ENCODE results near the gene TMEM238.
A peak's percentile ranks its signal among the peaks of the same experiment; 100 is the strongest.
"Not testable (repeated sequence)": the region's sequence is repeated elsewhere in the genome, so short reads cannot be mapped to it uniquely, and the experiment has no call there.

Gene TMEM238

GRCh38 chr19:55418185-55418584, 34.1 kb upstream of the TMEM238 start:
- Histone ChIP-seq H3K9ac (ENCODE audit: low read depth, low read length) (no peak overlapping the region), H3K9me3 (ENCODE audit: insufficient read depth, low read depth, low read length) (no peaks in the 10 kb centered on the region), H3K4me1 (ENCODE audit: insufficient read depth, low read length) (no peaks in the 10 kb centered on the region), H3K36me3 (ENCODE audit: insufficient read depth, low read length) (no peaks in the 10 kb centered on the region), H3K4me3 (ENCODE audit: low read length) (no peak overlapping the region), H3K27ac (ENCODE audit: low read depth, low read length) (no peak overlapping the region), H3K27me3 (ENCODE audit: insufficient read depth, low read length) (no peaks in the 10 kb centered on the region)
- whole genome bisulfite sequencing = 22% methylated on average over 7 of the region's 7 CpGs

GRCh38 chr19:55410168-55410567, 26.1 kb upstream of the TMEM238 start:
- WGBS = 89% methylated on average over 2 of the region's 2 CpGs
- Histone ChIP-seq H3K27me3 (ENCODE audit: insufficient read depth, low read length) (peaks cover 6% of the 10 kb centered on the region; the same call in 1 of the 2 replicates), H3K9me3 (ENCODE audit: insufficient read depth, low read depth, low read length) (0 out of 2 replicates have a peak, but pooled peaks cover 2% of the 10 kb centered on the region), H3K4me1 (ENCODE audit: insufficient read depth, low read length) (peaks cover 12% of the 10 kb centered on the region), H3K36me3 (ENCODE audit: insufficient read depth, low read length) (peaks cover 17% of the 10 kb centered on the region), H3K27ac (ENCODE audit: low read depth, low read length) (no peak overlapping the region), H3K4me3 (ENCODE audit: low read length) (no peak overlapping the region), H3K9ac (ENCODE audit: low read depth, low read length) (no peak overlapping the region)

- H3K27me3 ChIP-seq (ENCODE audit: insufficient read depth, low read length); H3K9ac ChIP-seq (ENCODE audit: low read depth, low read length); H3K27ac ChIP-seq (ENCODE audit: low read depth, low read length); H3K4me3 ChIP-seq (ENCODE audit: low read length); H3K9me3 ChIP-seq (ENCODE audit: insufficient read depth, low read depth, low read length): not testable (repeated sequence)
- peaks cover 23% of the 10 kb centered on the region for H3K36me3 ChIP-seq (ENCODE audit: insufficient read depth, low read length)
- whole genome bisulfite sequencing = 94% methylated on average over 8 of the region's 8 CpGs
- H3K4me1 ChIP-seq (ENCODE audit: insufficient read depth, low read length) = peaks cover 12% of the 10 kb centered on the region
Measured at GRCh38 chr19:55409179-55409578, 25.1 kb upstream of the TMEM238 start.

- Histone ChIP-seq H3K27ac (ENCODE audit: low read depth, low read length) (peak overlapping the region; percentile 81), H3K27me3 (ENCODE audit: insufficient read depth, low read length) (peaks cover 6% of the 10 kb centered on the region; the same call in 1 of the 2 replicates), H3K4me1 (ENCODE audit: insufficient read depth, low read length) (peaks cover 12% of the 10 kb centered on the region), H3K36me3 (ENCODE audit: insufficient read depth, low read length) (peaks cover 29% of the 10 kb centered on the region), H3K9ac (ENCODE audit: low read depth, low read length) (peak overlapping the region; percentile 27), H3K9me3 (ENCODE audit: insufficient read depth, low read depth, low read length) (0 out of 2 replicates have a peak, but pooled peaks cover 2% of the 10 kb centered on the region), H3K4me3 (ENCODE audit: low read length) (peak overlapping the region; percentile 18; the same call in 1 of the 2 replicates)
- WGBS = 74% methylated on average over 9 of the region's 9 CpGs
Measured at GRCh38 chr19:55408533-55408872, 24.4 kb upstream of the TMEM238 start.

GRCh38 chr19:55407800-55408532, 23.9 kb upstream of the TMEM238 start:
- peak overlapping the region; percentile 94 for H3K4me3 ChIP-seq (ENCODE audit: low read length)

GRCh38 chr19:55407550-55407799, 23.4 kb upstream of the TMEM238 start, which contains the start of gene UBE2S:
Gene UBE2S, minus strand, starts transcription at chr19:55407788. Its CDS starts 199 bp downstream, at chr19:55407589.
- under 1% methylated on average over 36 of the region's 36 CpGs for WGBS
- Histone ChIP-seq H3K9ac (ENCODE audit: low read depth, low read length) (peak within 1 kb of the TSS; percentile 86), H3K4me3 (ENCODE audit: low read length) (peak within 1 kb of the TSS; percentile 94), H3K36me3 (ENCODE audit: insufficient read depth, low read length) (peaks cover 39% of the 10 kb centered on the region), H3K4me1 (ENCODE audit: insufficient read depth, low read length) (peaks cover 12% of the 10 kb centered on the region), H3K27ac (ENCODE audit: low read depth, low read length) (peak within 1 kb of the TSS; percentile 96)
- not testable (repeated sequence) for H3K9me3 ChIP-seq (ENCODE audit: insufficient read depth, low read depth, low read length); H3K27me3 ChIP-seq (ENCODE audit: insufficient read depth, low read length)

More at GRCh38 chr19:55407800-55408532, 23.9 kb upstream of the TMEM238 start:
- Histone ChIP-seq H3K4me1 (ENCODE audit: insufficient read depth, low read length) (peaks cover 12% of the 10 kb centered on the region), H3K27me3 (ENCODE audit: insufficient read depth, low read length) (peaks cover 6% of the 10 kb centered on the region; the same call in 1 of the 2 replicates), H3K36me3 (ENCODE audit: insufficient read depth, low read length) (peaks cover 34% of the 10 kb centered on the region), H3K9me3 (ENCODE audit: insufficient read depth, low read depth, low read length) (0 out of 2 replicates have a peak, but pooled peaks cover 2% of the 10 kb centered on the region), H3K27ac (ENCODE audit: low read depth, low read length) (peak overlapping the region; percentile 96), H3K9ac (ENCODE audit: low read depth, low read length) (peak overlapping the region; percentile 86)
- WGBS = 1% methylated on average over 72 of the region's 72 CpGs

GRCh38 chr19:55406826-55407549, 22.9 kb upstream of the TMEM238 start:
- Histone ChIP-seq H3K4me1 (ENCODE audit: insufficient read depth, low read length) (peaks cover 12% of the 10 kb centered on the region), H3K36me3 (ENCODE audit: insufficient read depth, low read length) (peaks cover 44% of the 10 kb centered on the region), H3K27me3 (ENCODE audit: insufficient read depth, low read length) (peaks cover 6% of the 10 kb centered on the region; the same call in 1 of the 2 replicates), H3K27ac (ENCODE audit: low read depth, low read length) (peak overlapping the region; percentile 96), H3K4me3 (ENCODE audit: low read length) (peak overlapping the region; percentile 94), H3K9ac (ENCODE audit: low read depth, low read length) (peak overlapping the region; percentile 86), H3K9me3 (ENCODE audit: insufficient read depth, low read depth, low read length) (0 out of 2 replicates have a peak, but pooled peaks cover 2% of the 10 kb centered on the region)
- 11% methylated on average over 35 of the region's 35 CpGs for WGBS

- WGBS = 84% methylated on average over 14 of the region's 14 CpGs
- Histone ChIP-seq H3K4me3 (ENCODE audit: low read length) (peak overlapping the region; percentile 94), H3K4me1 (ENCODE audit: insufficient read depth, low read length) (peaks cover 12% of the 10 kb centered on the region), H3K36me3 (ENCODE audit: insufficient read depth, low read length) (peaks cover 49% of the 10 kb centered on the region), H3K27me3 (ENCODE audit: insufficient read depth, low read length) (peaks cover 5% of the 10 kb centered on the region; the same call in 1 of the 2 replicates), H3K9ac (ENCODE audit: low read depth, low read length) (peak overlapping the region; percentile 86), H3K9me3 (ENCODE audit: insufficient read depth, low read depth, low read length) (0 out of 2 replicates have a peak, but pooled peaks cover 2% of the 10 kb centered on the region), H3K27ac (ENCODE audit: low read depth, low read length) (no peak overlapping the region)
Measured at GRCh38 chr19:55406091-55406825, 22.2 kb upstream of the TMEM238 start.

GRCh38 chr19:55405638-55406037, 21.5 kb upstream of the TMEM238 start:
- Histone ChIP-seq H3K36me3 (ENCODE audit: insufficient read depth, low read length) (peaks cover 54% of the 10 kb centered on the region), H3K4me3 (ENCODE audit: low read length) (peak overlapping the region; percentile 94), H3K9ac (ENCODE audit: low read depth, low read length) (peak overlapping the region; percentile 5; the same call in 1 of the 2 replicates), H3K27me3 (ENCODE audit: insufficient read depth, low read length) (no peaks in the 10 kb centered on the region), H3K9me3 (ENCODE audit: insufficient read depth, low read depth, low read length) (0 out of 2 replicates have a peak, but pooled peaks cover 2% of the 10 kb centered on the region), H3K27ac (ENCODE audit: low read depth, low read length) (no peak overlapping the region), H3K4me1 (ENCODE audit: insufficient read depth, low read length) (peaks cover 12% of the 10 kb centered on the region)
- 95% methylated on average over 5 of the region's 5 CpGs for WGBS

GRCh38 chr19:55402509-55402908, 18.4 kb upstream of the TMEM238 start:
- Histone ChIP-seq H3K9me3 (ENCODE audit: insufficient read depth, low read depth, low read length) (no peaks in the 10 kb centered on the region), H3K4me3 (ENCODE audit: low read length) (no peak overlapping the region), H3K27ac (ENCODE audit: low read depth, low read length) (no peak overlapping the region; the same call in 1 of the 2 replicates), H3K9ac (ENCODE audit: low read depth, low read length) (no peak overlapping the region), H3K4me1 (ENCODE audit: insufficient read depth, low read length) (peaks cover 12% of the 10 kb centered on the region), H3K27me3 (ENCODE audit: insufficient read depth, low read length) (no peaks in the 10 kb centered on the region), H3K36me3 (ENCODE audit: insufficient read depth, low read length) (peaks cover 56% of the 10 kb centered on the region)
- 100% methylated on average over 1 of the region's 2 CpGs for WGBS

GRCh38 chr19:55401390-55401789, 17.3 kb upstream of the TMEM238 start:
- not testable (repeated sequence) for H3K27ac ChIP-seq (ENCODE audit: low read depth, low read length); H3K27me3 ChIP-seq (ENCODE audit: insufficient read depth, low read length); H3K4me1 ChIP-seq (ENCODE audit: insufficient read depth, low read length); H3K9ac ChIP-seq (ENCODE audit: low read depth, low read length); H3K4me3 ChIP-seq (ENCODE audit: low read length); H3K9me3 ChIP-seq (ENCODE audit: insufficient read depth, low read depth, low read length)
- 93% methylated on average over 14 of the region's 28 CpGs for WGBS
- H3K36me3 ChIP-seq (ENCODE audit: insufficient read depth, low read length) = peaks cover 51% of the 10 kb centered on the region

All from HUES64 (cell line).